EL (cell line): ENCODE measurements around the gene SCAF11.

Experiments used
- DNase-seq: peaks from one replicate; pipeline ENCODE4 v3.0.0-alpha.2; 2016

Gene SCAF11

DNA sequence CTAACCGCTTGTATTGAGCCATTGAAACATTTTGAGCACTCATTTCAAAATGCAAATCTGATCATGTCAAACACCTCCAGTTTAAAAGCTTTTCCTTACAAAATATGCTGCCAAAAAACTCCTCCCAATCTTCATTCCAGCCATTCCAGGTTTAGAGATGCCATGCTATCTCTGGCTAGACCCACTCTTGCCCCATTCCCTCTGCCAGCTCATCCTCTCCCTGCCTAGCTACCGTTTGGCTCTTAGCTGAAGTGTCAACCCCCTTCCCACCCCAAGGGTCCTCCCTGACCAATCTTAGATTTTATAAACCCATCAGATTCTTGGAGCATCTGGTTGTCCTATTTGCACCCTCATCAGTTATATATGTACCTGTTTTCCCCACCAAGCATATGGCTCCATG is 75.0 kb downstream of the SCAF11 start:
- peak; percentile 7 for DNase-seq

DNA sequence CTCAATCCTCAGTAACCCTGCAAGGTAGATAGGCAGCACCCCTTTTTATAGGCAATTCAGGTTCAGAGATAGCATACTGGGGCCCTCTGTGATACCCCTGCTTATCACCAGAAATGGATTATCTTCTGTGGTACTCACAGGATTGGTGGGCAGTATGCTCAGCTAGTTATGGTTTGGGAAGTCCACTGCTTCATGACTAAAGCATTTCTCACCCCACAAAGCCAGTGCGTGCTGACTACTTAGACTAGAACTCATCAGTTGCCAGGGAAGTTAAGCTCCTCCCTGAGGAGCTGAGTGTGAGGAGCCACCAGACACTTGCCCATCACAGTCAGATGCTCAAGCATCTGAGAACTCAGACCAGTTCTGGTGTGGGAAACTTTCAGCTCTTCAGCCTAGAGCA is 76.3 kb downstream of the SCAF11 start:
- DNase-seq = peak; percentile 84

DNA sequence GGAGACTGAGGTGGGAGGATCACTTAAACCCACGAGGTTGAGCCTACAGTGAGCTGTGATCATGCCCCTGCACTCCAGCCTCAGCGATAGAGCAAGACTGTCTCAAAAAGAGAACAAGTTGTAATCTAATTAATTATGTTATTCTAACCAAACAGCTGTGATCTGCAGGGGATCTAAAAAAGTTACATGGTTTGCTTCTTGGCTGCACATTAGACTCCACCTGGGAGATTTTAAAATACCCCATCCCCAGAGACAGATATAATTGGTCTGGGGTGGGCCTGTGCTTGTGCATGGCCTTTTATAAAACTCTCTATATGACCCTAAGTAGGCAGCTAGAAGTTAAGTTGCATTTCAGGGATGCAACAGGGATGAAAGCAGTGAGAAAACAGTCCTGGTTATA is 76.7 kb downstream of the SCAF11 start:
- DNase-seq = no peak

DNA sequence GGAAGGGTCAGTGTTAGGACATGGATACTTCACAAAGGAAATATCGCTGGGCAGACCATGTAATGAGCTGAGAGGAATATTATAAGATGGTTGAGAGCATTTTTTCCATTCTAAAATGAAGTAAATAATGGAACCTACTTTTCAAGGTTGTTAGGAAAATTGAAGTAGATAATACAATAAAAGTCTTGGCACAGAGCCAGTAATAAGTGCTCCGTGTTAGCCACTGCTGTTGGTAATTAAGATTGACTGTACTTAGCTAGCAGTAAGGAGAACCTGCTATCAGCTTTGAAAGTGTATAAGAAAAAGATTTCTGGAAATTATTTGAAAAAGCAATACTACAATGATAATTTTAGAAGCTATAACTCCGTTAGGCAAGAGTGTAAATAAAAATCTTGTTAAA is 77.6 kb downstream of the SCAF11 start:
- DNase-seq = no peak

DNA sequence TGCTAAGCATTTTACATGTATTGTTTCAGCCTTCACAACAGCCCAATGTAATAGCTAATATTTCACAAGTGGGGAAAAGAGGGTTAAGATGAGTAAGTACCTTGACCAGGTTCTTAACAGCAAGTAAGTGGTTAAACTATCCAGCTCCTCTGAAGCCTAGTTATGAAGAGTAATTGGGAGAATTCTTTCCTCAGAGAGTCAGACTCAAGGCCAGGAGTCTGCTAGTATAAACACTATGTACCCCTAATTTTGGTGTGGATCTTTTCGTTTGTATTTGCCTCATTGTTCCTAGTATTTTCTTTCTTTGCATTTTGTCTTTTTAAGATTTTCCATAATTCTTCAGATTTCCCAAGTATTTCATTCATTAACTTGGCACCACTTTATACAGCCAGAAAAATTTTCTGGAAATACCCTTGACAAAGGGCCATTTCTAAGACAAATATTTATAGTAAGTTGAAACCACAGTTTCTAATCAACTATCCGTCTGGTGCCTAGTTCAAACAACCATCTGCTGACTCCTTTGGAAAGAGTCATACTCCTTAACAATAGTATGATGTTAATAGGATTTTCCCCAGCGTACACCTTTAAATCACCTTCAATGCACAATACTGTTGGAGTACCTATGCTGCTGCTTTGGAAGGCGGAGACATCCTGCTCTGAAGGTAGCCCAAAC is 81.2 kb downstream of the SCAF11 start:
- no peak for DNase-seq

DNA sequence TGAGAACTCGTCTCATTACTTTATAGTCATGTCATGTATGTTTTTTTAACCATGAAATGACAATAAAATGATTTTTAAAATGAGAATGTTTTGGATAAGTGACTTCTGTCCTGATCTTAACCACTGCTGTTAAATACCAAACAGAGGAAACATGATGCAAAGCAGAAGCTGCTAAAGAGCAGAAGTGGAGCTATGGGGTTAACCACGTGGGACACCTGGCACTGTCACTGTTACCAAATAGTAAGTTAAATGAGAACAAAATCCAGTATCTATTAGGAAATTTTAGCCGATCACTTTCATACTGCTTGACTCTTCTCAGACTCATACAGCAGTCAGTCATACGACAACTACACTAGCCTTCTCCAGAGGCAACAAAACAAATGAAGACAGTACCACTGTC is 82.4 kb downstream of the SCAF11 start:
- no peak for DNase-seq

DNA sequence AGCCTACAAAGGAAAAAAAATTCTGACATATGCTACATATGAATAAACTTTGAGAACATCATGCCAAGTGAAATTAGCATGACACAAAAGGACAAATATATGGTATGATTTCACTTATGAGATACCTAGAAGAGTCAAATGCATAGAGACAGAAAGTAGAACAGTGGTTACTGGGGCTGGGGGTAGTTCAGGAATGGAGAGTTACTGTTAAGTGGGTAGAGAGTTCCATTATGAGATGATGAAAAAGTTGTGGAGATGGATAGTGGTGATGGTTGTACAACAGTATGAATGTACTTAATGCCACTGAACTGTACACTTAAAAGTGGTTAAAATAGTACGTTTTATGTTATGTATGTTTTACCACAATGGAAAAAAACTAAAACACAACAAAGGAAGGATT is 92.3 kb downstream of the SCAF11 start:
- DNase-seq = no peak

DNA sequence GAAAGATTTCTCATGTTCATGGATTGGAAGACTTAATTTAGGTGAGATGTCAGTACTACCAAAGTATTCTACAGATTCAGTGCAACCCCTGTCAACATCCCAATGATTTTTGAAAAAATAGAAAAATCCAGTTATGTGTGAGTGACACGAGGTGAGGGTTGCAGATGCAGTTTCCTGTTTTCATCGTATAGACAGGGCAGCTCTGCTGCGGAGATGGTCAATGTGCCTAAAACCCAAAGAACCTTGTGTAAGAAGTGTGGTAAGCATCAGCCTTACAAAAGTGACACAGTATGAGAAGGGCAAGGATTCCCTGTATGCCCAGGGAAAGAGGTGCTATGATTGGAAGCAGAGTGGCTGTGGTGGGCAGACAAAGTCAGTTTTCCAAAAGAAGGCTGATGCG is 94.4 kb downstream of the SCAF11 start:
- DNase-seq = no peak

DNA sequence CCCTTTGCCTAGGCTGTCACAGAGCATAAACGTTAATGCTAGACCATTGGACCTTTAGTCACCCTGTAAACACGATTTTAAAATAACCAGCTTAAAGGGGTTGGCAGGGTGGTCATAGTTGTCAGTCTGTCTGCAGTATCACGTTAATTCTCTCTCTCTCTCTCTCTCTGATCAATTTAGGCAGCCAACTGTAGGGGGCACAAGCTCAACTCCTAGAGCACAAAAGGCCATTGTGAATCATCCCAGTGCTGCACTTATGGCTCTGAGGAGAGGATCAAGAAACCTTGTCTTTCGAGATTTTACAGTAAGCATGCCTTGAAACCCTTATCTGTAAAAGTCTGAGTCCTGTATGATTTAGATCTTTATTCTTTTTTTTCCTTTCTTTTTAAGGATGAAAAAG is 97.1 kb downstream of the SCAF11 start:
- DNase-seq = peak; percentile 19

DNA sequence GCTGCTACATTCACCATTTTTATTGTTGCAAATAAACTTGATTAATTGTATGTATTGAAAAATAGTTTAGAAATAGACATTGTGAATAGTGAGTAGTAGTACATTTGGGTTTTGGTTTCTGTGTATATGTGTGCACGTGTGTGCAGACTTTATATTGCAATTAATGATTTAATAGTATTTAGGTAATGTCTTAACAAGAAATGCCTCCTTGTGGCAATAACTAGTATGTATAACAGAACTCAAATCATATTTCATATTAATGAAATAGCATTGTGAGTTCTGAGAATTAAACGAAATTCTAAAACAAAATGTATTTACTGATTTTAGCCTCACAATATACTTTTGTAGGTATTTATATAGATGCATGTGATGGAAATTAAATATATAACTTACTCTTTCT is 100.1 kb downstream of the SCAF11 start:
- DNase-seq = no peak

DNA sequence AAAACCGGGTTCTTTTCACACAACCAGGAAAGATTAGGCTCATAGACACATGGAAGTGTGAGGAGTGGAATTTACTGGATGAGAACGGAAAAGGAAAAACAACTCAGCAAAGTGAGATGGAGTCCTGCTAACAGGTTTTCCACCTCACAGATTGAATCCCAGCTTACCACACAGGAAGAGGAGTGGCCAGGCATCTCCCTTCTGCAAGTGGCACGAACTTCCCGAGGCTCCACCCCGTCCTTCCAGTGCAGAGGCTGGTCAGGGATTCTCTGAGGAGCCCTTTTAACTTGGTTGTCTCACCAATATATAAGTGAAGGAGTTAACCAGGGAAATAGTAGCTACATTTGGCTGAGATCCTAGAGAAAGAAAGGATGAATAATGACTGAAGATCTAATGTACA is 102.8 kb downstream of the SCAF11 start:
- DNase-seq = no peak

DNA sequence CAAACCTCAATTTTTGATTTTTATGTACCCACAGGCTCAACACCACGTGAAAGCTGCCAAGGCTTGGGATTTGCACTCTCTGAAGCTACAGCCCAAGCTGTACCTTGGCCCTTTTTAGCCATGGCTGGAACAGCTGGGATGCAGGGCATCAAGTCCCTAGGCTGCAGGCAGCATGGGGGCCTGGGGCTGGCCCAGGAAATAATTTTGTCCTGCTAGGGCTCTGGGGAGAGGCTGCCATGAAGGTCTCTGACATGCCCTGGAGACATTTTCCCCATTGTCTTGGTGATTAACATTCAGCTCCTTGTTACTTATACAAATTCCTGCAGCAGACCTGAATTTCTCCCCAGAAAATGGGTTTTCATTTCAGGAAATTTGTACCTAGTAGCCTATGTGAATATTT is 103.7 kb downstream of the SCAF11 start:
- no peak for DNase-seq

DNA sequence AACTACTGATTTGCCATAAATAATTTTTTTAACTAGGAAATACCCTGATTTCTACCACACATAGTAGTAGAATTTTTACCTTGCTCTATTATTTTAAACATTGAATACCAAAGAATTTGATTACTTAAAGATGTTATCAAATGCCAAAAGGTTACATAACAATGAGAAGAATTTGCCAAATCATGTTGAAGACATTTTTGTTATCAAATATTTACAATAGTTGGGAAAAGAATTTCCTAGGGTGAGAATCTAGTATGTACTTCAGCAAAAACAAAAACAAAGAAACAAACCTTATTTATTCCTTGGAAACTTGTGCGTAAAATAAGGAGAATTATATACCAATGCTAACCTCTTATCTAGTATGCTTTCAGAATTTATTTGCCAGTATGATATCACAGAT is 107.2 kb downstream of the SCAF11 start:
- DNase-seq = no peak

DNA sequence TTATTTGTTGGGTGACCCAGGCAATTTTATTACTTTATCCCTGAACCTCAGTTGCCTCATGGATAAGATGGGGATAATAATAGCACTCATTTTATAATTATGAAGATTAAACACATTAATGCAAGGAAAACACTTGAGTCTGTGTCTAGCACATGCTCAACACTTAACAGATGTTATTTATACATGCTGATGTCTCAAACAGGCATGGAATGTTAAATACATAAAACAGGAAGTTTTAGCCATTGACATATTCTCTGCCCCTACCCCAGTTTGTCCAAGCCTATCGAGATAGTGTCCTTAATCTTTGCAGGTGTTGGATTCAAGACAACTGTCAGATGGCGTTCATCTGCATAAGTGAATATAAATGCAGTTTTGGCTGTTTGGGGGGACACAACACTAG is 109.8 kb downstream of the SCAF11 start:
- DNase-seq = no peak

DNA sequence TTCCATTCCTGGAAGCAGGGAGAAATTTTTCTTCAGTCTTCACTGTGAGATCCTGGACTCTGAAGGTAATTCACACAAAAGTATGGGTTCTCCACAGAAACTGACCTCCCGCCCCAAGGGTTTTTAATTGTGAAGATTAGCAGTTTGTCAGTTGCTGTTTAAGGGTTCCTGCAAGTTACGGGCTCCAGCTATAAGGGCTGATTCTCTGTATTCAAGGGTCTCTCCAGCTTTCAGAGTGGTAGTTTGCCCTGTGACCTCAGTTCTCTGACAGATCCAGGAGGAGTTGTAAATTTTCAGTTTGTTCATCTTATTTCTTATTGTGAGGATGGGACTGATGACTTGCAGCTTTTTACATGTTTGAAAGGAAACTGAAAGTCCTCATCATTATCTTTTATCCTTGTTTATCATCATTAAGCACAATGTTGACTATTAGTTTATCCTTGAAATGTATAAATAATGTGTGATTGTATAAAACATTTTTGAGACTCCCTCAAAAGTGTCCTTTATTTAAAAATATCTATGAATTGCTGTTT is 110.9 kb downstream of the SCAF11 start:
- no peak for DNase-seq

DNA sequence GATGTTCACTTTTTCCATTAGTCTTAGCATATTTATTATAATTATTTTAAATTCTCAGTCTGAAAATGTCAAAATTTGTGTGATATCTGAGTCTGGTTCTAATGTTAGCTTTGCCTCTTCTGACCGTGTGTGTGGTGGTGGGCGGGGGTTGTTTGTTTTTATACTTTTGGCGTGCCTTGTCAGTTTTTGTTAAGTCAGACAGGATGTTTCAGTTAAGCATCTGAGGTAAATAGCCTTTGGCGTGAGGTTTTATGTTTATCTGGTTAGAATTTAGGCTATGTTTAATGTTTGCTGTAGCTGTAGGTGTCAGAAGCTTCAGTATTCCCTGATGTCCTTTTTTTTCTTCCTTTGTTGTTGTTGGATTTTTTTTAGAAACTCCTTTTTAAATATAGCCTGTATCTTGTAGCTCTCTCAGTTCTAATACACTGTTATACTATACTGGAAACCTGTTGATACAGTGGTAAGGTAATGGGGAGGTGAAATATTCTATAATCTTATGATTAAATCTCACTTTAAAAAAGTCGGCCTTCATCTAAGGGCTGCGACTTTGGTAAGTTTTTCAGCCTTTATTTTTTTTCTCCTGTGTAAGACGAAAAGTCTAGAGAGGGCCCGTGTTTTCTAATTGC is 111.6 kb downstream of the SCAF11 start:
- no peak for DNase-seq

DNA sequence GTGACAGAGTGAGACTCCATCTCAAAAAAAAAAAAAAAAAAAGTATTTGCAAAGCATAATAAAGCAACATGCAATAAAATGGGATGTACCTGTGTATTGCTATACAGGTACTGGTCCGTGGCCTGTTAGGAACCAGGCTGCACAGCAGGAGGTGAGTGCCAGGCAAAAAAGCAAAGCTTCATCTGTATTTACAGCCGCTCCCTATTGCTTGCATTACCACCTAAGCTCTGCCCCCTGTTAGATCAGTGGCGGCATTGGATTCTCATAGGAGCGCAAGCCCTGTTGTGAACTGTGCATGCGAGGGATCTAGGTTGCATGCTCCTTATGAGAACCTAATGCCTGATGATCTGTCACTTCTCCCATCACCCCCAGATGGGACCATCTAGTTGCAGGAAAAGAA is 113.3 kb downstream of the SCAF11 start:
- no peak for DNase-seq

DNA sequence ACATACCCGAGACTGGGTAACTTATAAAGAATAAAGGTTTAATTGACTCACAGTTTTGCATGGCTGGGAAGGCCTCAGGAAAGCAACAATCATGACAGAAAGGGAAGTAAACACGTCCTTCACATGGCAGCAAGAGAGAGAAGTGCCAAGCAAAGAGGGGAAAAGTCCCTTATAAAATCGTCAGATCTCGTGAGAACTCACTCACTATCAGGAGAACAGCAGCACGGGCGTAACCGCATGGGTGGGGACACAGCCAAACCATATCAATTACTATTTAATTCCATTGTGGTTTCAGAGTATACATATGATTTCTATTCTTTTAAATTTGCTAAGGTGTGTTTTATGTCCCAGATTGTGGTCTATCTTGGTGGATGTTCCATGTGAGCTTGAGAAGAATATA is 117.9 kb downstream of the SCAF11 start:
- no peak for DNase-seq
